Pulmonary artery endothelial cell (primary cell): ENCODE data around the gene GORASP1. TPM values are rescaled to one million over a fixed set of nuclear protein-coding genes. Genes with fewer than 3 reads are reported as not detected.

ENCODE experiments used
- DNase-seq: peaks from one replicate; pipeline ENCODE4 v3.0.0-alpha.2; 2011; ENCODE audit warnings: low read depth, low spot score
- total RNA-seq: library from RNA; depleted of rRNA; stranded (reverse); fragments of >200 nt; gene quantifications from 2 replicates; pipeline ENCODE4 v1.2.3, GENCODE V29; 2014

GORASP1 gene
- total RNA-seq, 1 donor from 2014 or later, result 39.0 TPM

GRCh38 chr3:39102504-39103323, 4.7 kb downstream of the GORASP1 start:
- DNase-seq, result no peak

- DNase-seq, result no peak
These were observed 6.3 kb downstream of the GORASP1 start for GRCh38 chr3:39101022-39101689.

- no peak for DNase-seq
These were observed 6.9 kb downstream of the GORASP1 start for GRCh38 chr3:39100500-39100886.

GRCh38 chr3:39099738-39100499, 7.5 kb downstream of the GORASP1 start:
- no peak for DNase-seq

- DNase-seq, result no peak
These were observed 8.2 kb downstream of the GORASP1 start for GRCh38 chr3:39099242-39099641.

- no peak for DNase-seq
These were observed 8.9 kb downstream of the GORASP1 start for GRCh38 chr3:39098473-39099000.

- DNase-seq, result no peak
These were observed 9.5 kb downstream of the GORASP1 start for GRCh38 chr3:39097716-39098472.

- DNase-seq, result no peak
These were observed 10.7 kb downstream of the GORASP1 start for GRCh38 chr3:39096775-39097174.

GRCh38 chr3:39095778-39096177, 11.6 kb downstream of the GORASP1 start:
- no peak for DNase-seq

GRCh38 chr3:39094851-39095677, 12.4 kb downstream of the GORASP1 start:
- DNase-seq, result no peak

GRCh38 chr3:39090922-39091321, 16.5 kb downstream of the GORASP1 start:
- DNase-seq, result no peak

- no peak for DNase-seq
These were observed 18.5 kb downstream of the GORASP1 start for GRCh38 chr3:39088889-39089288.

GRCh38 chr3:39088456-39088855, 19.0 kb downstream of the GORASP1 start:
- no peak for DNase-seq

GRCh38 chr3:39086144-39086543, 21.3 kb downstream of the GORASP1 start:
- no peak for DNase-seq

- DNase-seq, result no peak
These were observed 24.6 kb downstream of the GORASP1 start for GRCh38 chr3:39082666-39083313.

- DNase-seq, result no peak
These were observed 27.4 kb downstream of the GORASP1 start for GRCh38 chr3:39080026-39080425.

- no peak for DNase-seq
These were observed 27.9 kb downstream of the GORASP1 start for GRCh38 chr3:39079530-39079929.

- no peak for DNase-seq
These were observed 31.5 kb downstream of the GORASP1 start for GRCh38 chr3:39075910-39076309.

GRCh38 chr3:39068556-39068955, 38.9 kb downstream of the GORASP1 start:
- no peak for DNase-seq

- no peak for DNase-seq
These were observed 40.1 kb downstream of the GORASP1 start for GRCh38 chr3:39067286-39067685.
